Measurements from ENCODE around the gene TGIF1.

Gene TGIF1

GRCh38 chr18:3482258-3482657, 32.3 kb downstream of the TGIF1 start:
- DNase-seq (ENCODE audit: low spot score), result no peak

GRCh38 chr18:3485153-3486149, 35.5 kb downstream of the TGIF1 start:
- no peak for DNase-seq (ENCODE audit: low spot score)

GRCh38 chr18:3486512-3486911, 36.5 kb downstream of the TGIF1 start:
- no peak for DNase-seq (ENCODE audit: low spot score)

GRCh38 chr18:3489462-3489861, 39.5 kb downstream of the TGIF1 start:
- DNase-seq (ENCODE audit: low spot score), result no peak

GRCh38 chr18:3491981-3492555, 42.1 kb downstream of the TGIF1 start:
- no peak for DNase-seq (ENCODE audit: low spot score)

GRCh38 chr18:3492721-3493120, 42.7 kb downstream of the TGIF1 start:
- no peak for DNase-seq (ENCODE audit: low spot score)

GRCh38 chr18:3493501-3494244, 43.7 kb downstream of the TGIF1 start:
- peak; percentile 50 for DNase-seq (ENCODE audit: low spot score)

GRCh38 chr18:3494245-3494526, 44.2 kb downstream of the TGIF1 start:
- no peak for DNase-seq (ENCODE audit: low spot score)

- DNase-seq (ENCODE audit: low spot score), result no peak
Measured at GRCh38 chr18:3494569-3494968, 44.6 kb downstream of the TGIF1 start.

- DNase-seq (ENCODE audit: low spot score), result no peak
Measured at GRCh38 chr18:3495691-3496430, 45.9 kb downstream of the TGIF1 start.

- peak; percentile 80 for DNase-seq (ENCODE audit: low spot score)
Measured at GRCh38 chr18:3498698-3499471, 48.9 kb downstream of the TGIF1 start.

GRCh38 chr18:3499501-3499900, 49.5 kb downstream of the TGIF1 start:
- peak; percentile 67 for DNase-seq (ENCODE audit: low spot score)

GRCh38 chr18:3500016-3500415, 50.0 kb downstream of the TGIF1 start:
- DNase-seq (ENCODE audit: low spot score), result no peak

- DNase-seq (ENCODE audit: low spot score), result no peak
Measured at GRCh38 chr18:3502650-3503049, 52.7 kb downstream of the TGIF1 start.

- DNase-seq (ENCODE audit: low spot score), result no peak
Measured at GRCh38 chr18:3504637-3505036, 54.7 kb downstream of the TGIF1 start.

GRCh38 chr18:3508576-3509549, 58.9 kb downstream of the TGIF1 start:
- no peak for DNase-seq (ENCODE audit: low spot score)

Measured in iPS-NIHi11 (cell line).